Ecto neural progenitor cell (in vitro differentiated cells): ENCODE measurements around the gene FEM1A.
A peak's percentile ranks its signal among the peaks of the same experiment; 100 is the strongest.
"Not testable (repeated sequence)": the region's sequence is repeated elsewhere in the genome, so short reads cannot be mapped to it uniquely, and the experiment has no call there.

Experiments used
- DNase-seq: peaks from one replicate; pipeline ENCODE4 v3.0.0-alpha.2; 2018; ENCODE audit warnings: low spot score

FEM1A gene, protein sequence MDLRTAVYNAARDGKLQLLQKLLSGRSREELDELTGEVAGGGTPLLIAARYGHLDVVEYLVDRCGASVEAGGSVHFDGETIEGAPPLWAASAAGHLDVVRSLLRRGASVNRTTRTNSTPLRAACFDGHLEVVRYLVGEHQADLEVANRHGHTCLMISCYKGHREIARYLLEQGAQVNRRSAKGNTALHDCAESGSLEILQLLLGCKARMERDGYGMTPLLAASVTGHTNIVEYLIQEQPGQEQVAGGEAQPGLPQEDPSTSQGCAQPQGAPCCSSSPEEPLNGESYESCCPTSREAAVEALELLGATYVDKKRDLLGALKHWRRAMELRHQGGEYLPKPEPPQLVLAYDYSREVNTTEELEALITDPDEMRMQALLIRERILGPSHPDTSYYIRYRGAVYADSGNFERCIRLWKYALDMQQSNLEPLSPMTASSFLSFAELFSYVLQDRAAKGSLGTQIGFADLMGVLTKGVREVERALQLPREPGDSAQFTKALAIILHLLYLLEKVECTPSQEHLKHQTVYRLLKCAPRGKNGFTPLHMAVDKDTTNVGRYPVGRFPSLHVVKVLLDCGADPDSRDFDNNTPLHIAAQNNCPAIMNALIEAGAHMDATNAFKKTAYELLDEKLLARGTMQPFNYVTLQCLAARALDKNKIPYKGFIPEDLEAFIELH

DNA sequence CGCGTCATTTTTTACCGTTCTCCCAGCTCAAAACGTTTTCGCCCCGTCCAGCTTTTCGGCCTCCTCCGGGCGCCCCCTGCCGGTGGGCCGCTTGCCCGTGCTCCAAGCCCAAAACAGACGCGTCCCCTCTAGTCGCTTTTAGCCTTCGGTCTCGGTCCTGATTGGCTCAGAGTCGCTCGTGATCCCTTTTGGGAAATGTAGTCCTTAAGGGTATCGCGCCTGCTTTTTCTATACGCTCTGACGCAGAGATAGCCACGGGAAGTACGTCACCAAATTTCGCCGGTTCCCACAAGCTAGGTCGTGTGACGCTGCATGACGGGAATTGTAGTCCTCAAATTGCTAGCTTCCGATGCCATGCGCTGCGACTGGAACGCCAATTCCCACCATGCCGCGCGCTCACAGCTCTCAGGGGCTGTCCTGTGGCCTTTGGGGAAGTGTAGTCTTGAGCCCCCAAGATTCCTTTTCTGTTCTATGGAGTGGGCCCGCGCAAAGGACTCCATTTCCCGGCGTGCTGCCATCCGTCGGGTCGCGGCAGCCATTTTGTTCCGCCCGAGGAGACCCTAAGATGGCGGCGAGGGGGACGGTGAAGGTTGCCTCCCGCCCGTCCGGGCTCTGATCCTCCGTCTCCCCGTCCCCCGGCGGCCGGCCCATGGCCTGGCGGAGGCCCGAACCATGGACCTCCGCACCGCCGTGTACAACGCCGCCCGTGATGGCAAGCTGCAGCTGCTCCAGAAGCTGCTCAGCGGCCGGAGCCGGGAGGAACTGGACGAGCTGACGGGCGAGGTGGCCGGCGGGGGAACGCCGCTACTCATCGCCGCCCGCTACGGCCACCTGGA is at the start of gene FEM1A:
TSS of gene FEM1A (plus strand) at position 552 of the 836 bp plus-strand sequence. CDS start at position 673, 121 bp downstream.
- DNase-seq: peak; percentile 98

DNA sequence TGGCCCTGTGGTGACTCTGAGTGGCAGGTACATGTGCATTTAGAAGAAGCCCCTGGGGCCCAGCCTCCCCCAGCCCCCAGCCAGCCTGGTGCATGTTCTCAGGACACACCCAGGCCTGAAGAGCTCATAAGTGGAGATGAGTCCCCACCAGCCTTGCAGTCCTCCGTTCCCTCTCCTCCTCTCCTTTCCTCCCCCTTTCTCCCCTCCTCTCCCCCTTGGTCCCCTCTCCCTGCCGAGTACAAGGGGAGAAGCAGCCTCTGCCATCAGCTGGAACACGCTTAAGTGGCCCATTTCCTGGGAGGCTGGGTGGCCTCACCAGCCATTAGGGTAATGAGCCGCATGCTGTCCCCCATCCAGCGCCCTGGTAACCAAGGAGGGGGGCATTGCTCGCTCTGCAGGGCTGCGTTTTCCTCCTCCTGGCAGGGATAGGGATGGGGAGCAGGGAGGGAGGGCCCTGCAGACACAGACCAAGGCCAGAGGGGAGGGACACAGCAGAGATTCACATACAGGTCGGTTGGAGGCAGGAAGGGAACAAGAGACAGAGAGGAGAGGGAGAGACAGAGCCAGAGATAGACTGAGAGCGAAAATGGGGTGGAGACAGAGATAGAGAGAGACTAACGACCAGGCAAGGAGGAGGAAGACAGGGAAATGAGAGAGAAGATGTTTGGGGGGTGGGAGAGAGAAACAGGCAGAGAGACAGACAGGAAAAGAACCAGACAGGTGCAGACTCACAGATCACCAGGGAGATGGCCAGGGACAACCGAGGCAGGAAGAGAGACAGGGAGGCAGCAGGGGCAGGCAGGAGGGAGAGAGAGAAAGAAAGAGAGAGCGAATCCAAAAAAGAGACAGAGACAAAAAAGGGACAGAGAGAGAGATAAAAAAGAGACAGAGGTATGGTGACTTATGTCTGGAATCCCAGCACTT is 48.5 kb upstream of the FEM1A start:
- no peak for DNase-seq

DNA sequence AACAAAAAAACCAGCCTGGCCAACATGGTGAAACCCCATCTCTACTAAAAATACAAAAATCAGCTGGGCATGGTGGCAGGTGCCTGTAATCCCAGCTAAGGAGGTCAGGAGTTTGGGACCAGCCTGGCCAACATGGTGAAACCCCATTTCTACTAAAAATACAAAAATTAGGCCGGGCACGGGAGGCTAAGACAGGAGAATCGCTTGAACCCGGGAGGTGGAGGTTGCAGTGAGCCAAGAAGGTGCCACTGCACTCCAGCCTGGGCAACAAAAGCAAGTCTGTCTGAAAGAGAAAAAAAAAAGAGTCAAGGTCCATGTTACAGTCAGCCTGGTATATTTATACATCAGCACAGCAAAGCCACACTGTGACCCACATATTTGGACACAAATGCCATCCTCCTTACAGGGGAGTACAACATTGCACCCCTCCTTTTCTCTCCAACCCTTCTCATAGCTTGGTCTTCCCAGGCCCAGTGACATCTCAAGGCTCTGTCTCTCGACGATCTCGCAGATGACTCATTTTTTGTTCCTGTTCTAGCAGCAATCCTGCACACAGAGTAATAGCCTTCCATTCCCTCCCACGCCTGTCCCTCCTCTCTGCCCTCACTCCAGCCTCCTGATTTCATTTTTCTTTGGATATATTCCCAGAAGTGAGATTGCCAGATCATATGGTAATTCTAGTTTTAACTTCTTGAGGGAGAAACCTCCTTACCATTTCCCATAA is 46.9 kb upstream of the FEM1A start:
- no peak for DNase-seq

DNA sequence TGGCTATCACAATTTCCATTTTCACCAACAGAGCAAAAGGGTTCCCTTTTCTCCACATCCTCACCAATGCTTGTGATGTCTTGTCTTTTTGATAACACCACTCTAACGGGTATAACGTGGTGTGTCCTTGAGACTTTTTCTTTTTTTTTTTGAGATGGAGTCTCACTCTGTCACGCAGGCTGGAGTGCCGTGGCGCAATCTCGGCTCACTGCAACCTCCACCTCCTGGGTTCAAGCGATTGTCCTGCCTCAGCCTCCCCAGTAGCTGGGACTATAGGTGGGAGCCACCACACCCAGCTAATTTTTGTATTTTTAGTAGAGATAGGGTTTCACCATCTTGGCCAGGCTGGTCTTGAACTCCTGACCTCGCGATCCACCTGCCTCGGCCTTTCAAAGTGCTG is 46.4 kb upstream of the FEM1A start:
- DNase-seq: not testable (repeated sequence)

DNA sequence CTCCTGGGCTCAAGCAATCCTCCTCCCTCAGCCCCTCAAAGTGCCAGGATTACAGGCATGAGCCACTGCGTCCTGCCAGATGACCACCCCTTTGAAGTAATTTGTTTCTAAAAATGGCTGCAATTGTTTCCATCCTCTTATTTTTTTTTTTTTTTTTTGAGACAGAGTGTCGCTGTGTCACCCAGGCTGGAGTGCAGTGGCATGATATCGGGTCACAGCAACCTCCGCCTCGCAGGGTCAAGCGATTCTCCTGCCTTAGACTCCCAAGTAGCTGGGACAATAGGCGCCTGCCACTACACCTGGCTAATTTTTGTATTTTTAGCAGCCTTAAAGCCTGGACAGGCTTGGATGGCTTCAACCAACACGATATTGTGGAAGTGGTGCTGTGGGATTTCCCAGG is 45.5 kb upstream of the FEM1A start:
- no peak for DNase-seq

DNA sequence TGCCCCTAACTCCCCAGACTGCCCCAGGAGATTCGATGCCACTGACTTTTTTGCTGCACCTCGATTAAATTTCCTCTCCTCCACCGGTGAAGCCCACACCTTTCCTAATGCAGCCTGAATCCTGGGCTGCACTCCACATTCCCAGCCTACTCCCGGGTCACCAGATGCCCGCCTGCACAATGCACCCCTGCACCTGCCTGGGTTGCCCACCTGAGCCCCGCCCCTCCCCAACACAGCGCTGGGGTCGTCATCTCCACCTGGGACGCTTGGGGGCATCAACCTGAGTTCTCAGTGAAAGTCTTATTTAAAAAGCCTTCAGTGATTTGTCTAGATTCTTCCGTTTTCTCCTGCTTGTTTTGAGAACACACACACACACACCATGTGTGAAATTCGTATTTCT is 43.3 kb upstream of the FEM1A start:
- no peak for DNase-seq

DNA sequence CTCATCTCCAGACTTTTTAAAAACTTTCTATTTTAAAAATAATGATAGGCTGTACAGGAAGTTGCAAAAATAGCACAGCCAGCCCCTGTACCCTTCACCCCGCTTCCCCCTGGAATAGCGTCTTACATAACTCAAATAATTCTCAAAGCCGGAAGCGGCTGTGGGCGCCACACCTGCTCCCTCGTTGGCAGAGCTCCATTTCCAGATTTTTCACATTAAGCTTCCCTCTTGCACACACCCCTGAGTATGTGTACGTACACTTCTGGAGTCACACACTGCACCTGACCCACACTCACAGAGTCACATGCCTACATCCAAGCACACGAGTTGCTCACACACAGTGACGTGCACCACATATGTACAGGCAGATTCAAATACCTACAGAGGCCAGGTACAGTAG is 42.9 kb upstream of the FEM1A start:
- no peak for DNase-seq

DNA sequence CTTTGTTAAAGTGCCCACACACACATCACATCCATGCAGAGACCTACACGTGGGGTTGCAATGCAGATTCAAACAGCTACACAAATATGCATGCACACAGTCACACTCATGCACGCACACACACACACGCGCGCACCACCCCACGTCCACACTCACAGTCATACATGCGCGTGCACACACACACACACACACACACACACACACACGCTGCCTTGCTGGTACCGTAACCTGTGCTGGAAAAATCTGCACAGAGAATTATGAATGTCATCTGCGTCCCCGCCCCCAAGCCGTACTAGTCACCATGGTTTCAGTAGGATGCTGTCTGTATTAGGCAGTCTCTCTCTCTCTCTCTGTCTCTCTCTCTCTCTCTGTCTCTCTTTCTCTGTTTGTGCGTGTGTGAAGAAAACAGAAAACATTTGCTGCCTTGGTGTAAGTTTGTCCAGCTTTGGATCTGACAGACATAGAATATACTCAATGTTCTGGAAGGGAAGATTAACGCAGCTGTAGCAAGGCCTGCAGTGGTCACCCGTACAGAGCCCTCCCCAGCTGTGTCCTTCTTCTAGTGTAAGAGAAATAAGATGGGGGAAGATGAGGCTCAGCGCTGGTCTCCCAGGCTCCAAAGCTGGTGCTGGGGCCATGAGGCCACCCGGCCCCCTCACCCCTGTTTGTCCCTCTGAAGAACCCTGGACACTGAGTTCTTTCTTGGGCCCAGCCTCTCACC is 41.5 kb upstream of the FEM1A start:
- DNase-seq: no peak

DNA sequence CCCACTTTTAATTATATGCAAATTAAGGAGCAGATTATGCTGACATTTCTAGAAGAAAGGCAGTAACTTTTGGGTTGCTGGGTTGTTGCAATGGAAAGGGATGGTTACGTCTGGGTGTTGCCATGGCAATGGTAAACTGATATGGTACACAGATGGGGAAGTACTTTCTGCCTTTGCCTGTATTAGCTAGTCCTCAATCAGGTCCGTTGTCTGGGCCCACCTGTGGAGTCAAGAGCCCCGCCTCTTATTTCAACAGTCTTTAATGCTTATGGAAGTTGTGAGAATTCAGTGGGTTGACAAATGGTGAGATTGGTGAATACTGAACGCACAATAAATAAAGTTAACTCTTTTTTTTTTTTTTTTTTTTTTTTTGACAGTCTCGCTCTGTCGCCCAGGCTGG is 37.3 kb upstream of the FEM1A start:
- DNase-seq: no peak

DNA sequence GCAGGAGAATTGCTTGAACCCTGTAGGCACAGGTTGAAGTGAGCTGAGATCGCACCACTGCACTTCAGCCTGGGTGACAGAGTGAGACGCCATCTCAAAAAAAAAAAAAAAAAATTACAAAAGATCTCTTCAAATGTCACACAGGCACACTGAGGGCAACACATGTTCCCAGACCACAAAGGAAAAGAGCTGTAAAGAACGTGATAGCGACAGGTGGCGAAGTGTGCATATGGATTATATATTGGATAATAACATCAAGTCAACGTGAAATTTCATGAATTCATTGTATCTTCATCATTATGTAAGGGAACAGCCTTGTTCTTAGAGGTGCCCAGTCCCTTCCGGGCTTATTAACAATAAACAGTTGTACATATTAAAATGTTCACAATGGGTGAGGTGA is 36.1 kb upstream of the FEM1A start:
- no peak for DNase-seq

DNA sequence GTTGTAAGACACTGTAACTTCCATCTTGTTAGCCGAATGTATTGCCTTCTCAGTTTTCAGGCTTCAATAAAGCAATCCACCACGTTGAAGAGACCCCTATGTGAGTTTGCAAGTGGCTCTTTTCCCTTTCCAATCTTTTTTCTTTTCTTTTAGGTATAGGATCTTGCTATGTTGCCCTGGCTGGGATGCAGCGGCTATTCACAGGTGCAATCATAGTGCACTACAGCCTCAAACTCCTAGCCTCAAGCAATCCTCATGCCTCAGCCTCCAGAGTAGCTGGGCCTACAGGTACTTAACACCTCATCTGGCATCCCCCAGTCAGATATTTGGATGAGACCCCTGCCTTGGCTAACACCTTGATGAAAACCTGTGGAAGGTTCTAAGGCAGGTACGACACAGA is 33.5 kb upstream of the FEM1A start:
- no peak for DNase-seq

DNA sequence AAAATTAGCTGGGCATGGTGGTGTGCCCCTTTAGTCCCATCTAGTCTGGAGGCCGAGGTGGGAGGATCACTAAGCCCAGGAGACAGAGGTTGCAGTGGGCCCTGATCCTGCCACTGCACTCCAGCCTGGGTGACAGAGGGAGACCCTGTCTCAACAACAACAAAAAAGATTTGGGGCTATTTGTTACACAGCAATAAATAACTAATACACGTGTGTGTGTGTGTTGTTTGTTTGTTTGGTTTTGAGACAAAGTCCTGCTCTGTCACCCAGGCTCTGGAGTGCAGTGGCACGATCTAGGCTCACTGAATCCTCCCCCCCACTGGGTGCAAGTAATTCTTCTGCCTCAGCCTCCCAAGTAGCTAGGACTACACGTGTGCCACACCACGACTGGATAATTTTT is 32.9 kb upstream of the FEM1A start:
- no peak for DNase-seq

DNA sequence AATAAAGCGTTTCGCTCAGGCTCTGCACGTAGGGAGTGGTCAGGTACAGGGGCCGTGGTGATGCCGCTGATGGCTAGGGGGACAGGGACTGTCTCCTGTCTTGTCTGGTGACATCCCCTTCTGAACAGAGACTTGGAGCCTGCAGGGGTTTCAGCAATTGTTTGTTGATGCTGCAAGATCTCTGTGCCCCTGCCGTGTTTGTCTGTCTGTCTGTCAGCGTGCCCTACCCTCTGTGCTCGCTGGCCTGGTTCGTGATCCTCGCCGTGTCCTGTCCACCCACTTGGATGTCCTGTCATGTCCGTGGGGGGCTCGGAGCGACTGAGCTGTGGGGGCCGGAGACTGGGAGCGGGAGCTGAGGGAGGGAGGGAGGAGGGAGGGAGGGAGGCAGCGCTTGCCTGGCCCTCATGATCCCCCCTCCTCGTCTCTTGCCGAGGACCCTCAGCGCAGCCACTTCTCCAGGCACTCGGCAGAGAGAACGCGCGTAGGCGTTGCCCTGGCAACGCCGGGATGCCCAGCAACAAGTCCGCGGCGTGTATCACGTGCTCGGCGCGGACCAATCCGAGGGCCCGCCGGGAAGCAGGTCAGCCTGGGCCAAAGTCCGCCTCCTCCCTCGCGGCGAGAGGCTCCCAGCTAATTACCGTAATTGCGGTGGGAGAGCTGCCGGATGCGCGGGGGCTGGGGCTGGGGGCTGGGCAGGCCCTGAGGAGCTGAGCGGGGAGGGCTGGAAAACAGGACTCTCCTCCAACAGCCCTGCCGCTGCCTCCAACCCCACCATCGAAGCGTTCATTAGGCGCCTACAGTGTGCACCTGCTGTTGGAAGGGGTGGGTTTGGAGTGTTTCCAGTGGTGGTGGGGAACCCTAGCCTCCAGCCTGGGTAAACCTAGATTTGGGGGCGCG is 31.9 kb upstream of the FEM1A start:
- DNase-seq: peak; percentile 96

DNA sequence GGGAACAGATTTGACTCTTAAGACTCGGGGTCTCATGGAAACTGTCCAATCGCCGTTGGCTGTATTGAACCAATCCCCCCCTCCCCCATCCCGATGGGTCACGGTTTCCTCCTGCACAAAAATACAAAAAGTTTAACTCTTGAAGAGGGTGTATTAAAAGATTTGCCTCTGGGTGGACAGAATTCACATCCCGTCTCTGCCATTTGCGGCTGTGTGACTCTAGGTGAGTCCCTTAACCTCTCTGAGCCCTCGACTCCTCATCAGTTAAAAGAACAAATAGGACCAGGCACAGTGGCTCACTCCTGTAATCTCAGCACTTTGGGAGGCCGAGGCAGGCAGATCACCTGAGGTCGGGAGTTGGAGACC is 31.3 kb upstream of the FEM1A start:
- no peak for DNase-seq

DNA sequence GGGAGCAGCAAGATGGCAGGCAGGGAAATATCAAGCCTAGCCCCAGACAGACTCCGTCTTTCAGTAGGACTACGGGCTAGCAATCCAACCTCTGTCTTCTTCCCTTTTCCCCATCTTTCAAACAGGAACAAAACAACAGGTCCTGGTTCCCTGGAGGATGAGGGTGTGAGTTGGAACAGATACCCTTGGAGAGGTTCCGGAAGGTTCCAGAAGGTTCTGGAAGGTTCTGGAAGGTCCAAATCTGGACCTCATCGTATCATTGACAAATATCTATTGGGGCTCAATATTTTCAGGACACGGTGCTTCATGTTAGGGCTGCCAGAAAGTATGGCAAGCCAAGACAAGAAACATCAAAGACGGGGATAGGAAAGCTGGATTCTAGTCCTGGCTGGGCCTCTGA is 28.5 kb upstream of the FEM1A start:
- no peak for DNase-seq

DNA sequence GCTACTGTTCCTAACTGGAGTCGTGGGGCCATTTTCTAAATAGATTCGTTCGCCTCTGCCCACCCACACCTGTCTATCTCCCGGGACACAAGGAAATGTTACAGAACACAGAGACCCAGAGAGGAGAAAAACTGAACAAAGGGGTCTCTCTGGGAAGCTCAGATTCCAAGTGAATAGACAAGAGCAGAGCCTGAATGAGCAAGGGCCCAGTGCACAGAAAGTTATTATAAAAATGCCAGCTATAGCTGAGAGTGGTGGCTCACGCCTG is 27.2 kb upstream of the FEM1A start:
- DNase-seq: no peak

DNA sequence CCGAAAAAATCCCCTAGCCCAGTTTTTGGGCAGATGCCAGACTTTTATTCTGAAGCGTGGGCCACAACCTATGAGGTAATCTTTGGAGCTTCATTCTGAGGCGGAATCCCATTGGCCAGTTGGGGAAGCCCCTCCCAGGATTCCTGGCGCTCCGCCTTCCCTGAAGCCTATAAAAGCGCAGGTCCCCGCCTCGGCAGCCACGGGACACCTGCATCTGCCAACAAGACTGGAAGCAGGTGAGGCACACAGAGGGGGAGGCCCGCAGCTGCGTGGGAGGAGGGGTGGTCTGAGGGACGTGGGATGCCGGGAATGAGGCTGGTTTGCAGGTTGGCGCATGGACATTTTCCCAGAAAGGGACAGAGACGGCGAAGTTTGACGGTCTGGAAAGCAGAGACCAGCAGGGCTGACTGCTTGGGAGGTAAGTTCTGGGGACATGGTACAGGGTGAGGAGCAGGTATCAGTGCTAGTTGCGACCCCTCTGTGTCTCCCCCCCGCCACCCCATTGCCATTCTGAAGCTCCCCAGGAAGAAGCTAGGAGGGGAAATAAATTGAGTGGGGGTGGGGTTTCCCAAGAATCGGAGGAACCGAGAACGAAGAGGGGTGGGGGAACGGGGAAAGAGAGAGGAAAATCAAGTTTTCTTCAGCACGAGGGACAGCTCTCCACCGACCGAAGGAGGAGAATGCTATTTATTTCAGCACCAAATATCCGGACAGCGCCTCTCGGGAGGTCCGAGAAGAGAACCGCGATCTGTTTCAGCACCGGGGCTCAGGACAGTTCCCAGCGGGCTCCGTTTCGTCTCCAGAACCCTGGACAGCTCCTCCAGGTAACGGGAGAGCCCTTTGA is 22.4 kb upstream of the FEM1A start:
- DNase-seq: peak; percentile 95

DNA sequence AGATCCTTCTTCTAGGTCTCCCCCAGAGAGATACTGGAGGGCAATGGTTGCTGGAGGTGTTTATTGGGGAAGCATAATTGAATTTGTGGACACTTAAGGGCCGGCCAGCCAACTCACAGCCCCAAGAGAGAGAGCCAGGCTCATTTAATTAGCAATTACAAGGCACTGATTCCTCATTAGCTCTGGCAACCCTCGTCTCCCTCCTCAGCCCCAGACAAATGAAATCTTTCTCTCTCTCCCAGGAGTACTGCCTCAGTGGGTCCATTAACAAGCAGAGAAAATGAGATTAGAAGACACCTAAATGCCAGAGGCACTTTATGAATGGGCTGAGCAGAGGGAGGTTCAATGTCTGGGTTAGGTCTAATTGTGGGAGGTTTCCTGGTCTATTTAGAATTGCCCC is 19.0 kb upstream of the FEM1A start:
- DNase-seq: no peak
